B cell (primary cell): ENCODE data around the gene C5orf15. TPM values are rescaled to one million over a fixed set of nuclear protein-coding genes. Genes with fewer than 3 reads are reported as not detected.

Experiments used
- ATAC-seq: fragments of 200-7000 bp; cut with Tn5 transposase; one replicate; pipeline ENCODE4 v1.10.0; 2021; ENCODE audit warnings: low read depth, mild to moderate bottlenecking, moderate number of reproducible peaks, moderate library complexity
- CTCF ChIA-PET: fragments of 350-600 bp; sonication (Branson Sonifier 250); formaldehyde crosslinking; loops from one replicate; lab custom pipeline; 2021; ENCODE audit warnings: antibody characterized with exemption, inconsistent platforms; lab: Charles Lee
- POLR2A ChIA-PET: fragments of 350-600 bp; sonication (Branson Sonifier 250); formaldehyde crosslinking; loops from one replicate; lab custom pipeline; 2021; ENCODE audit warnings: antibody characterized with exemption; lab: Charles Lee
- DNase-seq: peaks from one replicate; pipeline ENCODE4 v3.0.0; 2013
- H2AFZ ChIP-seq: 2 replicates; pipeline ENCODE4 v1.6.1; 2012; ENCODE audit warnings: mild to moderate bottlenecking, low read depth, low read length; ENCODE audit not compliant: insufficient read depth, poor library complexity, severe bottlenecking
- H3K27ac ChIP-seq, 2 donors: 1 replicate in 1 of 2; 2 replicates in 1 of 2; pipeline ENCODE4 v1.5.1; 2012 to 2013; ENCODE audit warnings: low read length in 2 of 2, mild to moderate bottlenecking in 2 of 2, moderate library complexity in 1 of 2
- H3K27me3 ChIP-seq, 4 experiments: fragments of 200-600 bp in 1 of 4; sonication (generic) in 1 of 4; replicated peaks in 1 of 4; 1 replicate in 2 of 4; 2 replicates in 2 of 4; pipeline versions ENCODE4 v1.6.1 to v1.7.0; 2013 to 2016; ENCODE audit warnings: low read length in 3 of 4, mild to moderate bottlenecking in 2 of 4, mixed read lengths in 1 of 4, moderate library complexity in 1 of 4; ENCODE audit not compliant: insufficient read depth in 4 of 4, control insufficient read depth in 3 of 4; ENCODE audit errors: control extremely low read depth in 1 of 4
- H3K36me3 ChIP-seq, 2 experiments: replicated peaks in 1 of 2; 1 replicate in 1 of 2; 2 replicates in 1 of 2; pipeline versions ENCODE4 v1.6.1 to v1.7.1; 2013; ENCODE audit warnings: low read length in 1 of 2; ENCODE audit not compliant: insufficient read depth in 2 of 2, control insufficient read depth in 1 of 2; ENCODE audit errors: control extremely low read depth in 1 of 2, extremely low read depth in 1 of 2
- H3K4me1 ChIP-seq, 2 donors: fragments of 200-600 bp in 1 of 2; sonication (generic) in 1 of 2; 1 replicate in 1 of 2; 2 replicates in 1 of 2; pipeline versions ENCODE4 v1.5.1 to v1.6.1; 2013 to 2017; ENCODE audit warnings: low read length in 2 of 2; ENCODE audit not compliant: control insufficient read depth in 2 of 2, insufficient read depth in 2 of 2
- H3K4me2 ChIP-seq: replicated peaks from 2 replicates; pipeline ENCODE3; 2012; ENCODE audit warnings: mild to moderate bottlenecking, low read depth, low read length; ENCODE audit not compliant: poor library complexity, severe bottlenecking
- H3K4me3 ChIP-seq, 5 experiments: fragments of 200-600 bp in 1 of 5; sonication (generic) in 1 of 5; 1 replicate in 3 of 5; 2 replicates in 2 of 5; pipeline versions ENCODE4 v1.5.1 to v1.7.0; 2011 to 2016; ENCODE audit warnings: low read length in 4 of 5, mild to moderate bottlenecking in 4 of 5, low read depth in 2 of 5, control low read depth in 1 of 5, moderate library complexity in 1 of 5; ENCODE audit not compliant: insufficient read depth in 1 of 5; ENCODE audit errors: control extremely low read depth in 1 of 5, extremely low read depth in 1 of 5
- H3K79me2 ChIP-seq: fragments of 200-600 bp; sonication (generic); one replicate; pipeline ENCODE4 v1.6.0; 2016; ENCODE audit warnings: low read length; ENCODE audit not compliant: control insufficient read depth, insufficient read depth
- H3K9ac ChIP-seq: fragments of 200-600 bp; sonication (generic); 2 replicates; pipeline ENCODE4 v1.6.1; 2017; ENCODE audit warnings: mild to moderate bottlenecking, low read length, moderate library complexity
- H3K9me3 ChIP-seq, 3 donors: one replicate each; pipeline versions ENCODE4 v1.6.1 to v1.7.1; 2013; ENCODE audit warnings: low read length in 2 of 3; ENCODE audit not compliant: control insufficient read depth in 2 of 3, insufficient read depth in 1 of 3; ENCODE audit errors: control extremely low read depth in 1 of 3
- H4K20me1 ChIP-seq: 2 replicates; pipeline ENCODE4 v1.6.0; 2012; ENCODE audit warnings: mild to moderate bottlenecking, low read length; ENCODE audit not compliant: insufficient read depth, control insufficient read depth, poor library complexity, severe bottlenecking
- H3K27ac Mint-ChIP-seq: one replicate; pipeline ENCODE4 v1.8.0; 2021; ENCODE audit warnings: mixed read lengths
- H3K27me3 Mint-ChIP-seq: one replicate; pipeline ENCODE4 v1.8.0; 2021; ENCODE audit warnings: mixed read lengths
- H3K4me1 Mint-ChIP-seq: one replicate; pipeline ENCODE4 v1.8.0; 2021; ENCODE audit warnings: mixed read lengths
- H3K4me3 Mint-ChIP-seq: one replicate; pipeline ENCODE4 v1.8.0; 2021; ENCODE audit warnings: mixed read lengths
- H3K9me3 Mint-ChIP-seq: one replicate; pipeline ENCODE4 v1.8.0; 2022; ENCODE audit warnings: mixed read lengths; ENCODE audit not compliant: insufficient read depth
- CTCF ChIP-seq: fragments of 200-600 bp; IDR thresholded peaks from one replicate; pipeline ENCODE4 v1.8.0; 2022; ENCODE audit warnings: antibody characterized with exemption, mild to moderate bottlenecking
- EZH2 ChIP-seq: IDR thresholded peaks from 2 replicates; pipeline ENCODE4 v1.6.1; 2012; ENCODE audit warnings: borderline replicate concordance, low read depth, mild to moderate bottlenecking, moderate library complexity, low read length; ENCODE audit not compliant: insufficient read depth, poor library complexity, severe bottlenecking
- WGBS: methylation state at CpG from one replicate; pipeline ENCODE4 v1.1.5; 2013; ENCODE audit warnings: missing lambda C conversion rate; ENCODE audit not compliant: insufficient coverage; 5-methylcytosine and 5-hydroxymethylcytosine counted together
- intact Hi-C: fragments of 100-400 bp; cut with micrococcal nuclease; formaldehyde crosslinking; loops from one replicate; pipeline ENCODE4 v1.10.0; 2022
- polyA plus RNA-seq: library from polyadenylated mRNA; depleted of rRNA; stranded (reverse); fragments of >200 nt; gene quantifications from 2 replicates; pipeline ENCODE4 v1.2.3, GENCODE V29; 2012
- total RNA-seq, 2 donors: library from RNA; stranded (reverse); fragments of 120-200 nt in 1 of 2; gene quantifications; 1 replicate in 1 of 2; 2 replicates in 1 of 2; pipeline versions ENCODE4 v1.2.3 to v1.2.4, GENCODE V29; 2013 to 2022

The C5orf15 gene
- total and polyA plus RNA-seq, 2 donors (not counting 1 experiment from before 2014, with no cell fraction given), result 22.7 to 28.2 TPM

GRCh38 chr5:133918316-133918715, 50.1 kb downstream of the C5orf15 start:
- ChIA-PET POLR2A (no interaction called here), CTCF (interaction anchor here (0.8 to 1.1 kb wide), 3 partner anchors 9 to 12 kb away, joined by 3 to 4 read pairs (median 3); no protein-coding TSS in a partner anchor)
- Histone ChIP-seq H3K36me3 (no peaks in the 10 kb centered on the region), H3K9me3 (no peaks in the 10 kb centered on the region), H3K79me2 (no peaks in the 10 kb centered on the region), H2AFZ (no peak overlapping the region), H4K20me1 (no peaks in the 10 kb centered on the region), H3K27me3 (no peaks in the 10 kb centered on the region), H3K4me1 (peaks cover 27 to 29% of the 10 kb centered on the region in 2 donors), H3K4me3 (no peak overlapping the region), H3K9ac (no peak overlapping the region), H3K4me2 (no peak overlapping the region), H3K27ac (no peak overlapping the region)
- ATAC-seq, result no peak
- Mint-ChIP-seq H3K27me3 (no peaks in the 10 kb centered on the region), H3K4me3 (no peak overlapping the region), H3K9me3 (no peaks in the 10 kb centered on the region), H3K27ac (no peak overlapping the region), H3K4me1 (peaks cover 49% of the 10 kb centered on the region)
- TF ChIP-seq EZH2 (no peak), CTCF (no peak)
- no peak for DNase-seq
- intact Hi-C loops, result no loop called here
- WGBS, result 100% methylated on average over 1 of the region's 10 CpGs

GRCh38 chr5:133917785-133918184, 50.6 kb downstream of the C5orf15 start:
- DNase-seq (no peak), ATAC-seq (no peak)
- Mint-ChIP-seq H3K4me1 (peaks cover 49% of the 10 kb centered on the region), H3K9me3 (no peaks in the 10 kb centered on the region), H3K27ac (no peak overlapping the region), H3K4me3 (no peak overlapping the region), H3K27me3 (no peaks in the 10 kb centered on the region)
- Histone ChIP-seq H3K9ac (no peak overlapping the region), H2AFZ (peak overlapping the region; percentile 23), H3K36me3 (no peaks in the 10 kb centered on the region), H3K27me3 (no peaks in the 10 kb centered on the region), H4K20me1 (no peaks in the 10 kb centered on the region), H3K4me1 (peaks cover 27 to 29% of the 10 kb centered on the region in 2 donors), H3K27ac (no peak overlapping the region), H3K79me2 (no peaks in the 10 kb centered on the region), H3K4me3 (no peak overlapping the region), H3K4me2 (no peak overlapping the region), H3K9me3 (no peaks in the 10 kb centered on the region)
- ChIA-PET POLR2A (interaction anchor here (1.8 kb wide), 1 partner anchor 12 kb away, joined by 3 read pairs; no protein-coding TSS in a partner anchor), CTCF (interaction anchor here (0.8 to 2.0 kb wide), 4 partner anchors 8 to 28 kb away, joined by 3 to 4 read pairs (median 4); no protein-coding TSS in a partner anchor)
- WGBS, result 100% methylated on average over 3 of the region's 7 CpGs
- TF ChIP-seq EZH2, result no peak
- no peak for TF ChIP-seq CTCF
- intact Hi-C loops, result no loop called here
